ENCODE data around the gene NSUN6.

DNA sequence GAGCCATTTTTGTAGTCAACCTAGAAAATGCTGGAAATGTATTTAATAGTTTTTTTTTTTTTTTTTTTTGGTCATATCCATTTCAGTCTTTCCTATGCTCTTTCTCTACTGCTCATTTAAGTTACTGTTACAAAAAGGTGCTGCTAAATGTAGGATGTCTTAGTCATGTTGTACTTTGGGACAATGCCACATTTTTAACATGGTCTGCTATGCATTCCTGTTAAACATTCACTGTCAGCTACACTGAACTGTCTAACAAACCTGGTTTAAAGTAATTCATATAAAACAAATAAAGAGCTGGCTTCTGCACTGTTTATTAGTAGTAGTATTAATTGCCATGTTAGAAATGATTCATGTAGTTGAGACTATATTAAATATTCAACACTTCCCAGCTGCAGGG is 108.6 kb downstream of the NSUN6 start:
- TF ChIP-seq POLR2AphosphoS5 (IDR thresholded peaks at IDR 0.05) (peak in 1 of 2 donors; percentile 63), POLR2A (IDR thresholded peaks at IDR 0.05; ENCODE audit: low read depth) (no peak), EP300 (IDR thresholded peaks at IDR 0.05) (no peak)
- TF ChIP-seq, protein P1, sequence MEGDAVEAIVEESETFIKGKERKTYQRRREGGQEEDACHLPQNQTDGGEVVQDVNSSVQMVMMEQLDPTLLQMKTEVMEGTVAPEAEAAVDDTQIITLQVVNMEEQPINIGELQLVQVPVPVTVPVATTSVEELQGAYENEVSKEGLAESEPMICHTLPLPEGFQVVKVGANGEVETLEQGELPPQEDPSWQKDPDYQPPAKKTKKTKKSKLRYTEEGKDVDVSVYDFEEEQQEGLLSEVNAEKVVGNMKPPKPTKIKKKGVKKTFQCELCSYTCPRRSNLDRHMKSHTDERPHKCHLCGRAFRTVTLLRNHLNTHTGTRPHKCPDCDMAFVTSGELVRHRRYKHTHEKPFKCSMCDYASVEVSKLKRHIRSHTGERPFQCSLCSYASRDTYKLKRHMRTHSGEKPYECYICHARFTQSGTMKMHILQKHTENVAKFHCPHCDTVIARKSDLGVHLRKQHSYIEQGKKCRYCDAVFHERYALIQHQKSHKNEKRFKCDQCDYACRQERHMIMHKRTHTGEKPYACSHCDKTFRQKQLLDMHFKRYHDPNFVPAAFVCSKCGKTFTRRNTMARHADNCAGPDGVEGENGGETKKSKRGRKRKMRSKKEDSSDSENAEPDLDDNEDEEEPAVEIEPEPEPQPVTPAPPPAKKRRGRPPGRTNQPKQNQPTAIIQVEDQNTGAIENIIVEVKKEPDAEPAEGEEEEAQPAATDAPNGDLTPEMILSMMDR (IDR thresholded peaks at IDR 0.05) = no peak
